ENCODE data around the gene ATP6V1E1.

DNA sequence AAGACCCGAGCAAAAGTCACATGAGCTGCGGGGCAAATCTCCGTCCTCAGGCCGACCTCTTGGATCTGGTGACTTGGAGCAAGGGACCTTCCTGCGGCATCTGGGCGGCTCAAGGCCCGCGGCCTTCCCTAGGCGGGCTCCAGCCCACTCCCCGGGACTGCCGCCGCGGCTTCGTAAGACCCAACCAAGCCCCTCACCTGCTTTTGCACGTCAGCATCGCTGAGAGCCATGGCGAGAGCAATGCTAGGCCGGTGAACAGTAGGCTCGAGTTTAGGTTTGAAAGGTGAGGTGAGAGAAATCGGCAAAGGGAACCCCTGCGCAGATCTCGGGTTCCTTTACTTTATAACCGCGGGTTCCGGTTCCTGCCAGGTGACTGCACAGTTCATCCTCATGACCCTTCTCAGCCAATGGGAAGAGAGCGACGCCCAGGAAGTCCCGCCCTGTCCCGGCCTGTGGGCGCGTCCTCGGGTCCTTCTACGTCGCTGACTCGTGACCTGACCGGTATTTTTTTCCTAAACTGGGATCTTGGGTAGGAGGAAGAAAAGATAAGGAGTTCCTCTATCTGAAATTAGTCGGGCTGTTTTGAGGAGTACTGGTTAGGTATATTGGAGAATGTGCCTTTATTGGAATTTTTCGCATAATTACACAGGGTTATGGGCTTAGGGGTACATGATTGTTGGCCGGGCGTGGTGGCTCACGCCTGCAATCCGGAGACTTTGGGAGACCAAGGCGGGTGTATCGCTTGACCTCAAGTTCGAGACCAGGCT is at the start of gene ATP6V1E1:
- TF ChIP-seq CTCF (conservative IDR thresholded peaks at IDR 0.05; ENCODE audit: low read length) (no peak), EZH2phosphoT487 (IDR thresholded peaks at IDR 0.05; ENCODE audit: borderline replicate concordance) (no peak)

All from Loucy (cell line).